Esophagus muscularis mucosa (tissue), 4 donors: ENCODE results near the gene HNF1B.

ENCODE experiments used
- EP300 ChIP-seq: sonication (generic); formaldehyde crosslinking; IDR thresholded peaks from one replicate; pipeline ENCODE4 v1.6.1; 2017; ENCODE audit warnings: antibody characterized with exemption
- POLR2A ChIP-seq: fragments of 450-650 bp; IDR thresholded peaks from one replicate; pipeline ENCODE4 v1.6.1; 2017; ENCODE audit warnings: antibody characterized with exemption, moderate library complexity, mild to moderate bottlenecking, low read depth
- TF ChIP-seq, protein P1 (sequence below), 3 experiments: fragments of 200-600 bp in 2 of 3; fragments of 450-650 bp in 1 of 3; sonication (generic) in 2 of 3; IDR thresholded peaks; one replicate each; pipeline ENCODE4 v1.5.1; 2017 to 2019; ENCODE audit warnings: antibody characterized with exemption in 3 of 3, mild to moderate bottlenecking in 2 of 3, moderate library complexity in 1 of 3

- TF ChIP-seq, protein P1, sequence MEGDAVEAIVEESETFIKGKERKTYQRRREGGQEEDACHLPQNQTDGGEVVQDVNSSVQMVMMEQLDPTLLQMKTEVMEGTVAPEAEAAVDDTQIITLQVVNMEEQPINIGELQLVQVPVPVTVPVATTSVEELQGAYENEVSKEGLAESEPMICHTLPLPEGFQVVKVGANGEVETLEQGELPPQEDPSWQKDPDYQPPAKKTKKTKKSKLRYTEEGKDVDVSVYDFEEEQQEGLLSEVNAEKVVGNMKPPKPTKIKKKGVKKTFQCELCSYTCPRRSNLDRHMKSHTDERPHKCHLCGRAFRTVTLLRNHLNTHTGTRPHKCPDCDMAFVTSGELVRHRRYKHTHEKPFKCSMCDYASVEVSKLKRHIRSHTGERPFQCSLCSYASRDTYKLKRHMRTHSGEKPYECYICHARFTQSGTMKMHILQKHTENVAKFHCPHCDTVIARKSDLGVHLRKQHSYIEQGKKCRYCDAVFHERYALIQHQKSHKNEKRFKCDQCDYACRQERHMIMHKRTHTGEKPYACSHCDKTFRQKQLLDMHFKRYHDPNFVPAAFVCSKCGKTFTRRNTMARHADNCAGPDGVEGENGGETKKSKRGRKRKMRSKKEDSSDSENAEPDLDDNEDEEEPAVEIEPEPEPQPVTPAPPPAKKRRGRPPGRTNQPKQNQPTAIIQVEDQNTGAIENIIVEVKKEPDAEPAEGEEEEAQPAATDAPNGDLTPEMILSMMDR (IDR thresholded peaks at IDR 0.05), result no peak
- TF ChIP-seq EP300 (no peak), POLR2A (no peak)
These were observed 46.0 kb downstream of the HNF1B start for GRCh38 chr17:37698911-37699255.
